Activated T-helper 9 cell treated with anti-CD3 and anti-CD28 coated beads, Interleukin-2, amount 50 U/mL, for 16 hours (primary cell): ENCODE data around the gene LDLRAD4.

Experiments
- DNase-seq: peaks from one replicate; pipeline ENCODE4 v3.0.0-alpha.2; 2020; ENCODE audit warnings: low read depth

LDLRAD4 gene

DNA sequence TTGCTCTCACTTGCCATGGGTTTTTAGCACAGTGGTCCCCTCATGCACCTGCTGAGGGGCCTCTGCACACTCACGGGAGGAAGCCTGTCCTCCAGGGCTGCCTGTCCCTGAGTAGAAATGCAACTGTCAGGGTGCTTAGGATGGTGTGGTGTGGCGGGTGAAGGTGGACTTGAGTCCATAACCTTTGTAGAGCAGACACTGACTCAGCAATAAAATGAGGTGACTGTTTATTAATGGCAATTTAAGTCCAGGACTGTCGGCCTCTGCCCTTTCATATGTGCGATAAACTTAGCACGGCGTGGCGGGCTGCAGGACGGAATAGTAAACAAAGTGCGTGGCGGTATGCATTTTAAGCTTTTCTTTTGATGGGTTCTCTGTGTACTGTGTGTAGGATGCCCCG is 188.2 kb downstream of the LDLRAD4 start:
- DNase-seq, result no peak

DNA sequence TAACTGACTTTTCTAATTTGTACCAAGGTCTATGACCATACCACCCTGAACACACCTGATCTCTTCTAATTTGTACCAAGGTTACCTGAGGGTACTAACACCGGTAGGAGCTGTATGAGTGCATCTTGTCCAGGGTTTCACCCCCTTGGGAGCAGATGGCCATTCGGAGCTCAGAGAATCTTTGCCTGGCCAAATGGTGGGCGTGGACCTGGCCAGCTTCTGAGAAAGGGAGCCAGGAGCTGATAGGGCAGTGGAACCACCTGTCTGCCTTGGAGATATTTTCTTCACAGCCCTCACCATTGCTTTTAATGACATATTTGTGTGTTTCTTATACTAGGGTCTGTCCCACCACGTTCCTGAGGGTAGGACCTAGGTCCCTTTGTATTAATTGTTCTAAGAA is 188.9 kb downstream of the LDLRAD4 start:
- no peak for DNase-seq

DNA sequence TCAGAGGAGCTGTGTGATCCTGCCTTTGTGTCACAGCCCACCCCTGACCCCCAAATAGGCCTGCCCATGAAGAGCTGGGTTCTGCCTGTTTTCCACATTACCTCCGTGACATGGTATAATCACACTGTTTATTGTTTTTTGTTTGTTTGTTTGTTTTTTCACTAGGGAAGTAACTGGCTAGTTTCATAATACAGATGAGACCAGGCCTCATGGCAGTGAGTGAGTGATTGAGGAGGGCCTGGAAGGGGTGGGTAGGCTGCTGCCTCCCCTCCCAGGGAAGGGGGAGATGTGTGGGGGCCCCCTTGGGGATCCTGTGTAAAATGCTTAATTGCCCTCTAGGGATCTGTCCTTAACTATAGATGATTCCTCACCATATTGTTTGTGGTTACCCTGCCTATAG is 190.5 kb downstream of the LDLRAD4 start:
- no peak for DNase-seq

DNA sequence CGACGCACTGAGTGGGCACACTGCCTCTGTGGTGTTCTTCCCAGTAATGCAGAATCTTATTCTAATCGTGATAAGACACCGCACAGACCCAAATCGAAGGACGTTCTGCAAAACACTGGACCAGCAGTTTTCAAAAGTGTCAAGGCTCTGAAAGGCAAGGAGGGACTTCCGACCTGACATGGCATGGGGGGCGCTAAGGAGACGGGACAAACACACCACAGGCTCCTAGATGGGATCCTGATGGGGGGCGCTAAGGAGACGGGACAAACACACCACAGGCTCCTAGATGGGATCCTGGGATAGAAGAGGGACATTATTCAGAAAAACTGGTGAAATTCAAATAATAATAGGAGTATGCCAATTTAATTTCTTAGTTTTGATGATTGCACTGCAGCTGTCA is 191.4 kb downstream of the LDLRAD4 start:
- DNase-seq, result no peak

DNA sequence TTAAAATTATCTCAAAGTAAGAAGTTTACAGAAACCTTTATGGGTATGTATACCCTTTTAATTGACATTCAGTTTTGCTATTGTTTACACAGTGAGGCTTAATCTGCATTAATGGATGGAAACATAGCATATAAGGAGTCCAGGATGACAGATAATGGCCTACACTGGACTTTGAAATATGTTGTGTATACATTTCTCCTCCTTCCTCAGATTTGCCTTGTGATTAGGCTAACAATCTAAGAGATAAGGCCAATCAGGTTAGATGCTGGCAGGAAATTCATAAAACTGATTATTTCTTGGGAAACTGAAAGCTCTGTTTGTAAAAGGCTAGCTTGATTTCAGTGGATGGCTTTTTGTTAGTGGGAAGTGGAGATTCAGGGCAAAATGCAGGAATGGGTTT is 191.9 kb downstream of the LDLRAD4 start:
- no peak for DNase-seq

DNA sequence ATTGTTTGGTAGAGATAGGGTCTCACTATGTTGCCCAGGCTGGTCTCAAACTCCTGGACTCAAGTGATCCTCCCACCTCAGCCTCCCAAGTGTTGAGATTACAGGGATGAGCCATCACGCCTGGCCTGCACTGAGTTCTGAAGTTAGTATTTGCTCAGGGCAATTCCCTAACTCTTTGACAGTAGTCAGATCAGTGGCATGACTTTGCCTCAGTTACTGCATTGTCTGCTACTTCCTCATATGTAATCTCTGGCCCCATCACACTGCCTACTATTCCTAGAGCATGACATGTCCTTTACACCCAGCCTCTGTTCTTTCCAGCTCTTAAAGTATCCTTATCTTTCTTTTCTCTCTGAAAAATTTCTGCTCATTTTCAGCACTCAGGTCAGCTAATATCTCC is 193.5 kb downstream of the LDLRAD4 start:
- DNase-seq, result no peak

DNA sequence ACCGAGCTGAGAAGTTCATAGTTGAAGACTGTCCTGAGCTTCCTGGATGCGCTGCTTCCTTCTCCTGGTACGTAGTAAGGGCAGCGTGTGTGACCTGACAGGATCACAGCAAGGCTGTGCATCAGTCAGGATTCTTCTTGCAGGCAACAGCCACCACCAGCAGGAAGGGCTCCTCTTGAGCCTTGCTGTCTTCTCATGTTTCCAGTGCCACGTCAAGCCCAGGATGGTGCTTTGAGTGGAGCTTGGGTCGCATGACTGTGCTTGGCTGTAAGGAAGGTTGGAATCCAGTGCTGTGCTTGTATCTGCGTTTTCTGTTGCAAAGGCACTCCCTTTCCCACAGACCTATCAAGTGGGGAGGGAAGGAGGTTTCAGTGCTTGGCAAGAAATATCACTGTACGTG is 194.3 kb downstream of the LDLRAD4 start:
- DNase-seq, result no peak

DNA sequence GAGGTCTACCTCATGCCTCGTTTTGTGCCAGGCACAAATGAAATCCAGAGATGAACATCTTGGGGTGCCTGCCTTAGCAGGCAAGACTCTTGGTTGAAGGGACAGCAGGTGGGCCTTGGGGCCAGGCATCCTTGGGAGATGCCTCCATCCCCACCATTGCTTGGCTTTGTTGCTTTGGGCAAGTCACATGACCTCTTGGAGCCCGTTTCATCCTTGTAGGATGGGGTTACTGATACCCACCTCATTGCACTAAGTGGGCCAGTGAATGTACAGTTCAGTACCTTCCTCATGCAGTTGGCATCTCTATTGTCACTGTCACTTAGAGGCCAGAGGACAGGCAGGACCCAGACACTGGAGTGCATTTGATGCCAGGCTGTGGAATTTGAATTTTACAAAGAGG is 195.5 kb downstream of the LDLRAD4 start:
- DNase-seq, result no peak

DNA sequence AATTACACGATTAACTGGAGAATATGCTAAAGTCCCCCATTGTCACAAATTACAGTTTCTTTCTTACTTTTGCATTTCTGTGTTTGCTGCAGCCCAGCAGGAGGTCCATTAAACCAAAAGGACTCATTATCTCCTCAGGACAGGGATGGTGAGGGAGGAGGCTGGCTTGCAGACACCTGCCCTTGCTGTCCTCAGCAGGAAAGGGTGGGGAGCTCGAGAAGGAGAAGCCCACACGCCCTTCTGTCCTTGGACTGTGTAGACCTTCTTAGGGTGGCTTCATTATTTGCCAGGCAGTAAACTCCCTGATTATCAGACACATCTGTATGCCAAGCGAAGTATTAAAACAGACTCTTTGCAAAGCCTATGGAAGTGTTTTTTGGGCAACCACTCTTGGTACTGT is 196.0 kb downstream of the LDLRAD4 start:
- DNase-seq, result no peak

DNA sequence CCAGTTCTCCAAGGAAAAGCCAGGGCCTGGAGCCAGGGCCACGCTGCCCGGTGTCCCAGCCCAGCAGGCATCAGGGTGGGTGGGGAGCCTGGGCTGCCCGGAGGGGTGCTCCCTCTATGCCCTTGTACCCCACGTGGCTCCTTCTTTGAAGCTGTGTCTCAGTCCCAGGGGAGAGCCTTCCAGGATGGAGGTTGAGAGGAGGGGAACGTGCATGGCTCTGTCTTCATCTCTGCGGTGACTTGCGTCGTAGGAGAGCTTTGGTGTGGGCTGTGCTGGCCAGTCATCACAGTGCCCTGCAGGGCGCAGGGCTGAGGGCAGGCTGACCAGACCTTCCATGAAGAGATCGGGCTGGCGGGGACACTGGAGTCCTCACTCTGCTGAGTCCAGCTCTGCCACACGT is 197.2 kb downstream of the LDLRAD4 start:
- no peak for DNase-seq

DNA sequence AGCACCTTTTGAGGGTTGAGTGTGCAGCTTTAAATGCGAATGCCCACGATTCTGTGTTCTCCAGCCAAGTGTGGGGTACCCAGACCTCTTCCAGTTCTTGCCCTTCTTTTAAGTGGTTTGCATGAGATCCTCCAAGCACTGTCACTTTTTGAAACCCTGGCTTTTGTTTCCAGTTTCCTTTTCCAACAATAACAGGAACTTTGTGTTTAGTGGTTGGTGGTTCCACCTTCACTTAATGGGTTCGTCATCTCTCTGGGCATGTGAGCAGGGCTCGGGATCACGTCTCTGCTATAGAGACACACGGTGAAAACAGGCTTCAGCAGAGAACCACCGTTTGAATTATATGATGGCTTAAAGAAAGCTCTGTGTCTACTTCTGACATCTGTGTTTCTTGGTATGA is 197.6 kb downstream of the LDLRAD4 start:
- DNase-seq, result no peak

DNA sequence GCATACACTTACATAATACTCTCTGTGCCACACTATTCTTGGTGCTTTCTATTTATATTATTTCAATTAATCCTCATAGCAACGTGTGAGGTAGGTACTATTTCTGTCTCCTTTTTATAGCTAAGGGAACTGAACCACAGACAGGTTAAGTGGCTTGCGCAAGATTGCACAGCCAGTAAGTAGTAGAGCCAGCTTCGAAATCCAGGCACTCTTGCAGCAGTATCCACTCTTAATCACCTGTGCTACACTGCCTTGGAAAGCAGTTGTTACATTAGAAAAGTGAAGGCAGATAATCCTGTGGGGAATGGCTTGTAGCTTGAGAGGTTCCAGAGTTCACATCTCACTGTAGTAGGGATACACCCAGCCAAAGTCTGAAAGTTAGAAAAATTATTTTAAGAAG is 198.3 kb downstream of the LDLRAD4 start:
- DNase-seq, result no peak

DNA sequence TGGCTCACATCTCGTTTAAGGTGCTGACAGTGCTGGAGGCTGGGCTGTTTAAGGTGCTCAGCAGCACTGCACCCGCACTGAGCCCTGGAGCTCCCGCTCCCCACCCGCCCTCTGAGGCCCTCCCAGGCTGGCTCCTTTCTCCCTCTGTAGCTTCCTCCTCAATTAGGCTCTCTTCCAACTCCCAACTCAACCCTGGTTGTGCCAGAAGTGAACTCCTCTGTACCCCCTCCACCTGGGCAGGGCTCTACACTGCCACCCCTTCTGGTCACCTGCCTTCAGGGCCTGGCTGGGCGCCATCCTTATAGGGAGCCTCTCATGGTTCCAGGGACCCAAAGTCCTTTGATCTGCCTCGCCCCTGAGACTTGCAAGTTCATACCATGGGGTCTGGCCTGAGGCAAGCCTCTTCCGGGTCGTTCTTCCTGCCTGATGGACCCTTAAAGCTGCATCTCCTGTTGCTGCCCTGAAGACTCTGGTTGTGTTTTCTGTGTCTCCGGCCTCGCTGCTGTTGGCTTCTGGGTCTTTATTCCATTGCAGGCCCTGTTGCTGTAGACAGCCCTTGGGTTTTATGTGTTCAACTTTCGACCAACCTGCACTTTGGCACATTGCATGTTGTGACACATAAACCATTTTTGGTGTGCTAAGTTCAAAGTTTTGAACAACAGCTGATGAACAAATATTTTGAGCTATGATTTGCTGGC is 199.6 kb downstream of the LDLRAD4 start:
- no peak for DNase-seq

DNA sequence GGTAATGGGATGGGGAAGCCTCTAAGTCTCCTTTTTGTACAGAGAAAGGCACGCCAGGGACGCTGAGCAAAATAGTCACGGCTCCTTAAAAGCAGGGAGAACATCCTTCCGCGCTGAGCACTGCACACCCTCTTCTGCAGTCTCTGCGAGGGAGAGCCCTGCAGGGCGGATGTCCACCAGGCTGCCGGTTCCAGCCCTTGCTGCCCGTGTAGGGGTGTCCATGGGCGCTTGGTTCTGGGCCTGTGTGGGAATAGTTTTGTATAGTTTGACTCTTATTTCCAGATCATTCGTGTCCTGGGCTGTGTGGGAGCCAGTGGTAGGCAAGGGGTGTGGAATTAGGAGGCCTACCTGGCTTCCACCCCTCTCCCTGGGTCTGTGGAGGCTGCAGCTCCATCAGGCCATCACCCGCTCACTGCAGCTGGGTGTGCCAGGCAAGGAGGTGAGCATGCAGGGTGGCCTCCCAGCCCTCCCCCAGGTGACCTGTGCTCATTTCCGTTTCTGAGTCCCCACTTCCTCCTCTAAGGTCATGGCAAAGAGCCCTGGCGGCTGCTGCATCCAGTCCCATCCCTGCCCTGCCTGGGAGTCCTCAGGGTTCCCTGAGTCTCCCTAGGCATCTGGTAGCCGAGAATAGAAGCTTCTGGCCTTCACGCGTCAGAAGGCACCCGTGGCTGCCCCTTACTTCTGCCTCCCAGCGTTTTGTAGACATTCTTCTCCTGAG is 202.6 kb downstream of the LDLRAD4 start:
- DNase-seq, result no peak

DNA sequence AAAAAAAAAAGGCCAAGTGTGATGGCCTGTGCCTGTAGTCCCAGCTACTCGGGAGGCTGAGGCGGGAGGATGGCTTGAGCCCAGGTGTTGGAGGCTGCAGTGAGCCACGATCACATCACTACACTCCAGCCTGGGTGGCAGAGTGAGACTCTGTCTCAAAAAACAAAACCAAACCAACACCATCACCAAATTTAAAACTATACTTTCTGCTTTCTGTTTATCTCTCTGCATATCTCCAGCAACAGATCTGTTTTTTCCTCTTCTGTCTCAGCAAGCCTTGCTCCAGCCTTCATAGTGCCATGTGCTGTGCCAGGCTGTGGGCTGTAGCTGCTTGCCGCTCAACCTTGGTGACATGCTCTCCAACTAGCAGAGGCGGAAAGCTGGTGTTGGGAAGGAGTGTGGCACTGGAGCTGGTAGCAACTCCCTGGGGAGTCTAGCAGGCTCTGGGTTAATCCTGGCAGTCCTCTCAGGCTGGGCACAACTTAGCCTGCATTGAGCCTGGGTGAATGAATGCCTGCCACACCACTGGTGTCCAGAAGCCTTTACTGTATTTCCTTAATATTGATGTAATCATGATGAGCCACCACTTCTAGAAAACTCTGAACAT is 204.1 kb downstream of the LDLRAD4 start:
- no peak for DNase-seq

DNA sequence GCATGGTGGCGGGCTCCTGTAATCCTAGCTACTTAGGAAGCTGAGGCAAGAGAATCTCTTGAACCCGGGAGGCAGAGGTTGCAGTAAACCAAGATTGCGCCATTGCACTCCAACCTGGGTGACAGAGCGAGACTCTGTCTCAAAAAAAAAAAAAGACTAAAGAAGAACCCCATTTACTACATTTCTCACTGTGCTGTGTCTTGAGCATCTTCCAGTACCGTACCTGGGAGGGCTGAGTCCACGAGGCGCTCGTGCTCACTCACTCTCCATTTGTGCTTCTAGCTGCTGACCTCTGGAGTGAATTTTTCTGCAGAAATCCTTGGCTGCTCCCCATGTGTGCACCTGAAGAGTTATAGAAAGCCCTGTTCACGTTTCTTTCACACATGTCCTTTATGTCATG is 204.8 kb downstream of the LDLRAD4 start:
- DNase-seq, result no peak

DNA sequence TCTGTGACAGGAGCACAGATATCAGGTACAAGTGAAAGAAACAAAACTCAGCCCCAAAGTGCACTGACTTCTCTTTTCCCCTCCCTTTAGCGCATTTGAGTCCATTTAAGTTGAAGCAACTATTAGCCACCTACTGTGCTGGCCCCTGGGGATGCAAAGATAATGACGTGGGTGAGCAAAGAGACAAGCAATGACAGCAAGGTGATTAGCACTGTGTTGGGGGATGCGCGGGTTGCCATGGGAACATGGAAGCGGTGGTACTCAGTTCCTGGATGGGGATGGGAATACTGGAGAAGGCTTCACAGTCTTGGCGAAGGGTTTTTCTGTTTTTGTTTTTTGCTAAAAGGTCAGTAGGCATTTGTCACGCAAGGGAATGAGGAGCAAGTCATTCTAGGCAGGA is 205.8 kb downstream of the LDLRAD4 start:
- DNase-seq, result no peak

DNA sequence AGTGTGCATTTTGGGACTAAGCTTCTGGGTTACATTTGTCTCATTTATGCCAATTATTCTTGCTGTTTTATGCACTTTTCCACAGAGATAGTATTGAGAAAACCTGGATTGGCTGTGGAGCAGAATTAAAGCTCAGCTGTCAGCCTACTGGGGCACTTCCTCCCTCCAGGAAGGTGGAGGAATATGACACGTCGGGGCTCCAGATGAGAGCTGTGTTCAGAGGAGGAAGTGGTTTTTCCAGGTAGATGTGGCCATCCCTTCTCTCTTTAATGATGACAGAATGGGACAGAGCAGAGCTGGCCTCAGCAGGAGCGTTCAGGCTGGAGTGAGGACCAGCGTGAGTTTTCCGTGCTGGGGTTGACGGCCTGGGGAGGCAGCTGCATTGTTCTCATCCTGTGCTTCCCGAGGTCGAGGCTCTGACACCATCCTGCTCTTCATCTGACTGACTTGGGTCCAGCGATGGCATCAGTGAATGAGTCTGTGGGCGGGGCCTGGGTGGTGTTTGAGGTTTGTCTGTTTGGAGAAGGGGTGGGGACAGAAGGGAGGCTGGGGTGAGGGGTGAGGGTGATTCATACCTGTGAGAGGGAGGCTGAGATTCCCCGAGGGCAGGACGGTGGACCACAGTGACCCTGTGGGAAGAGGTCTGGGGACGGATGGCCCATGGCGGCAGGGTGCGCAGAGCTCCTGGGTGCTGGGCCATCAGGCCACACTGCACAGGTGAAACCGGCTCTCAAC is 207.0 kb downstream of the LDLRAD4 start:
- DNase-seq, result no peak

DNA sequence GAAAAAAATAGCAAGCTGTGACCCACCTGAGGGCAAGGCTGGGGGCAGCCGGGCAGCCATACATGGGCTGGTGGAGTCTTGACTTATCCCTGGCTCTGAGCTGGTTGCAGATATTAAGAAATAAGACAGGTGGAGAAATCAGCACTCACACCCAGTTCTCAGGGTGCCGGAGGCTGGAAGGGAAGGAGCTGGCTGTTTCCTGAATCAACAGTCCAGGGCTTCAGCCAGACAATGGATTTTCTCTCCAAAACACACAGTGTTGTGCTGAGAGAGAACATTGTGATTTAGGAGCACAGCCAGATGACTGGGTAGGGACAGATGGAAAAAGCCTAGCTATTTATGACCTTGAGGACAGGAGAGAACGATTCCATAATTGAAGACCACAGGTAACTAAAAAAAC is 208.8 kb downstream of the LDLRAD4 start:
- DNase-seq, result no peak

DNA sequence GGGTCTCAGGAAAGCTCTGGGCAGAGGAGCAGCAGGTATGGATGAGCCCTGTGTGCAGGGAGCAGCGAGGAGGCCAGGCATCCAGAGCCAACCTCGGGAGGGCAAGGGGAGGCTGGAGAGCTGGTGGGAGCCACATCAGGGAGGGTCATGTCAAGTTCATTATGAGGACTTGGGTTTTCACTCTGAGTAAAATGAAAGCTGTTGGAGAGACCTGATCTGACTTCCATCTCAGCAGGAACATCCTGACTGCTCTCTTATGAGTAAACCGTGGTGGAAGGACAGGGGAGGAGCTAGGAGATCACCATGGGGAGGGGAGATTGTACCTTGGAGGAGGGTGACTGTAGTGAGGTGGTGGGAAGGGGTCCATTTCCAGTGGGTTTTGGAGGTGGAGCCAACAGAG is 209.8 kb downstream of the LDLRAD4 start:
- no peak for DNase-seq

DNA sequence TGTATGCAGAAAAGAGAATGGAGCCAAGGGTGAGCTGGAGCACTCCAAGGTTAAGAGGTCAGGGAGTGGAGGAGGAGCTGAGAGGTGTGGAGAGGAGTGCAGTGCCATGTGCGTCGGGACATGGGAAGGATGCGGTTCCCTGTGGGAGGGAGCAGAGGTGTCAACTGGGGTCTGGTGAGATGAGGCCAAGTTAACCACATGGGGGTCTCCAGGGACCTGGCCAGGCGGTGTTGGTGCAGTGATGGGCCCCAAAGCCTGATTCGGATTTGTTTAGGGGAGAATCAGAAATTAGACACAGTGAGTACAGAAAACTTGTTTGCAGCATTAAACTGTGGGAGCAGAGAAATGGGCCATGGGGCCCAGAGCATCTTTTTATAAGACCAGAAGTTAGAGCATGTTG is 210.5 kb downstream of the LDLRAD4 start:
- DNase-seq, result no peak

DNA sequence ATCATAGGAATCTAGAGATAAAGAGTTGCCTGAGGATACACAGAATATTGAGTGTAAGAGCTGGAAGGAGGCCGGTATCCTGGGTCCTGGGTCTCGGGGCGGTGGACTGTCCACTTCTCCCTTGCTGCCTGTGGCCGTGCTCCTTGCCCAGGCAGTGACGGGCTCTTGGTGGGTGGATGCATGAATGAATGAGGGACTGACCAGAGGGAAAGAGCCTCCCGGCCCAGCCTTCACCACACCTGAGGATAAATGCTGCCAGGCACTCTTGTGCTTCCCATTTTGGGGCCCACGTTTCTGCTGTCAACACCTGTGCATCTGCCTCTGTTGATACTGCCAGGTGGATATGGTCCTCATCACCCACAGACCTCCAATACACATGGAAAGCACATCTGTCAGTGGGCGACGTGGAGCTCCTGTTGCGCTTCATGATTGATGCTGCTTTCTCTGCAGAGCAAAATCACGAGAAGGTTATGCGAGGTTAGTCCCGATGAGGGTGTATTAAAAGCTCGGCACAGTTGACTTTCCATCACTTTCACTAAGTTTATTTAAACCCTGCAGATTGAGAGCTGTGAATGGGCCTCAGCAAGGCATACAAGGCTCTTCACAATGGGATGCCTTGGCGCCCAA is 211.4 kb downstream of the LDLRAD4 start:
- no peak for DNase-seq
